Parathyroid adenoma (tissue), 2 donors: ENCODE measurements around the gene PRKAR2B.

Source experiments
- H2AFZ ChIP-seq: fragments of 300-600 bp; sonication (generic); one replicate; pipeline ENCODE4 v1.7.0; 2017; ENCODE audit warnings: antibody characterized with exemption, mild to moderate bottlenecking
- H3K27ac ChIP-seq: fragments of 300-600 bp; sonication (generic); one replicate; pipeline ENCODE4 v1.7.0; 2017
- H3K27me3 ChIP-seq: fragments of 300-600 bp; sonication (generic); one replicate; pipeline ENCODE4 v1.7.0; 2017; ENCODE audit warnings: low read length; ENCODE audit not compliant: control insufficient read depth, insufficient read depth
- H3K36me3 ChIP-seq: fragments of 300-600 bp; sonication (generic); one replicate; pipeline ENCODE4 v1.7.0; 2017; ENCODE audit warnings: low read length; ENCODE audit not compliant: control insufficient read depth, insufficient read depth
- H3K4me1 ChIP-seq: fragments of 300-600 bp; sonication (generic); one replicate; pipeline ENCODE4 v1.7.0; 2017; ENCODE audit warnings: control low read depth
- H3K4me2 ChIP-seq: fragments of 300-600 bp; sonication (generic); one replicate; pipeline ENCODE4 v1.7.0; 2017; ENCODE audit warnings: low read length
- H3K4me3 ChIP-seq: fragments of 300-600 bp; sonication (generic); one replicate; pipeline ENCODE4 v1.7.0; 2017; ENCODE audit warnings: low read depth, low read length
- H3K79me2 ChIP-seq: fragments of 300-600 bp; sonication (generic); one replicate; pipeline ENCODE4 v1.7.0; 2017; ENCODE audit warnings: control low read depth
- H3K9ac ChIP-seq: fragments of 300-600 bp; sonication (generic); one replicate; pipeline ENCODE4 v1.7.0; 2017; ENCODE audit warnings: mild to moderate bottlenecking
- H3K9me3 ChIP-seq: fragments of 300-600 bp; sonication (generic); one replicate; pipeline ENCODE4 v1.7.0; 2017; ENCODE audit warnings: low read length; ENCODE audit not compliant: control insufficient read depth
- CTCF ChIP-seq: fragments of 300-600 bp; sonication (generic); IDR thresholded peaks from one replicate; pipeline ENCODE4 v1.7.0; 2017; ENCODE audit warnings: antibody characterized with exemption, mild to moderate bottlenecking
- donor health status: primary hyperparathyroidism.

PRKAR2B gene

GRCh38 chr7:107157091-107157490, 112.6 kb downstream of the PRKAR2B start:
- no peak overlapping the region for H3K4me3 ChIP-seq
- H3K27me3 ChIP-seq: no peaks in the 10 kb centered on the region
- H3K4me2 ChIP-seq: no peak overlapping the region
- H2AFZ ChIP-seq: no peak overlapping the region
- no peak overlapping the region for H3K27ac ChIP-seq
- no peaks in the 10 kb centered on the region for H3K79me2 ChIP-seq
- no peak for TF ChIP-seq CTCF
- H3K36me3 ChIP-seq: no peaks in the 10 kb centered on the region
- H3K4me1 ChIP-seq: no peaks in the 10 kb centered on the region
- H3K9ac ChIP-seq: no peak overlapping the region
- H3K9me3 ChIP-seq: no peaks in the 10 kb centered on the region

GRCh38 chr7:107158028-107158427, 113.5 kb downstream of the PRKAR2B start:
- H3K27me3 ChIP-seq: no peaks in the 10 kb centered on the region
- no peaks in the 10 kb centered on the region for H3K4me1 ChIP-seq
- no peak overlapping the region for H3K4me2 ChIP-seq
- H3K36me3 ChIP-seq: no peaks in the 10 kb centered on the region
- H3K9me3 ChIP-seq: no peaks in the 10 kb centered on the region
- H3K79me2 ChIP-seq: no peaks in the 10 kb centered on the region
- no peak overlapping the region for H3K27ac ChIP-seq
- TF ChIP-seq CTCF: no peak
- no peak overlapping the region for H2AFZ ChIP-seq
- H3K9ac ChIP-seq: no peak overlapping the region
- H3K4me3 ChIP-seq: no peak overlapping the region

GRCh38 chr7:107160389-107160788, 115.9 kb downstream of the PRKAR2B start:
- no peak overlapping the region for H3K27ac ChIP-seq
- H3K4me2 ChIP-seq: no peak overlapping the region
- no peak for TF ChIP-seq CTCF
- no peak overlapping the region for H3K9ac ChIP-seq
- H3K79me2 ChIP-seq: no peaks in the 10 kb centered on the region
- no peaks in the 10 kb centered on the region for H3K27me3 ChIP-seq
- peaks cover 7% of the 10 kb centered on the region for H3K4me1 ChIP-seq
- H3K9me3 ChIP-seq: no peaks in the 10 kb centered on the region
- no peak overlapping the region for H3K4me3 ChIP-seq
- no peak overlapping the region for H2AFZ ChIP-seq
- no peaks in the 10 kb centered on the region for H3K36me3 ChIP-seq

- Histone ChIP-seq H3K36me3 (no peaks in the 10 kb centered on the region), H3K4me2 (no peak overlapping the region), H2AFZ (no peak overlapping the region), H3K9me3 (no peaks in the 10 kb centered on the region), H3K79me2 (no peaks in the 10 kb centered on the region), H3K4me1 (peaks cover 11% of the 10 kb centered on the region), H3K4me3 (no peak overlapping the region), H3K27me3 (no peaks in the 10 kb centered on the region), H3K27ac (no peak overlapping the region), H3K9ac (no peak overlapping the region)
- no peak for TF ChIP-seq CTCF
Measured at GRCh38 chr7:107161415-107161814, 116.9 kb downstream of the PRKAR2B start.

GRCh38 chr7:107162475-107162874, 118.0 kb downstream of the PRKAR2B start:
- Histone ChIP-seq H3K4me2 (no peak overlapping the region), H3K4me1 (peaks cover 11% of the 10 kb centered on the region), H2AFZ (no peak overlapping the region), H3K36me3 (no peaks in the 10 kb centered on the region), H3K9me3 (no peaks in the 10 kb centered on the region), H3K27ac (no peak overlapping the region), H3K4me3 (no peak overlapping the region), H3K9ac (no peak overlapping the region), H3K27me3 (no peaks in the 10 kb centered on the region), H3K79me2 (no peaks in the 10 kb centered on the region)
- TF ChIP-seq CTCF: no peak
